ENCODE data around the gene ZMIZ1. TPM values are rescaled to one million over a fixed set of nuclear protein-coding genes. Genes with fewer than 3 reads are reported as not detected.

ZMIZ1 gene
- total RNA-seq, 6 experiments from 2014 or later: 38.6 to 60.3 (median 51.2) TPM

DNA sequence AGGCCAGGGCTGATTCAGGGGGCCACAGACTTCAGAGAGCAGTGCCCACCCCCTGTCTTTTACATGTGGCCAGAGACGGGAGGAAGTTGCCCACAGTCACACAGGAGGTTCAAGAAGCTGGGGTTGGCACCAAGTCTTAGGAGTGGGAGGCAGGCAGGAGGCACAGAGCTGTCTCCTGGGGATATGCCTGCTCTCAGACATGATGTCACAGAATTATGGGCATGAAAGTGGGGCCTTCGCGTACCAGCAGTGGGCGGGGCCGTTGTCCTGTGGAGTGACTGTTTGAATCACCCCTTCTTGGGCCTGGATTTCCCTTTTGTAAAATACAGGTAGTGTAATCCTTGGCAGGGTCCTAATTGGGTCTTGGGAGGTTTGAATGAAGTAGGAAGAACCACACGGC, 197.3 kb downstream of the ZMIZ1 start:
- DNase-seq: no peak
- peaks cover 21% of the 10 kb centered on the region for H3K36me3 Mint-ChIP-seq (ENCODE audit: low read depth)
- H3K9me3 Mint-ChIP-seq: no peaks in the 10 kb centered on the region
- TF ChIP-seq, protein P1, sequence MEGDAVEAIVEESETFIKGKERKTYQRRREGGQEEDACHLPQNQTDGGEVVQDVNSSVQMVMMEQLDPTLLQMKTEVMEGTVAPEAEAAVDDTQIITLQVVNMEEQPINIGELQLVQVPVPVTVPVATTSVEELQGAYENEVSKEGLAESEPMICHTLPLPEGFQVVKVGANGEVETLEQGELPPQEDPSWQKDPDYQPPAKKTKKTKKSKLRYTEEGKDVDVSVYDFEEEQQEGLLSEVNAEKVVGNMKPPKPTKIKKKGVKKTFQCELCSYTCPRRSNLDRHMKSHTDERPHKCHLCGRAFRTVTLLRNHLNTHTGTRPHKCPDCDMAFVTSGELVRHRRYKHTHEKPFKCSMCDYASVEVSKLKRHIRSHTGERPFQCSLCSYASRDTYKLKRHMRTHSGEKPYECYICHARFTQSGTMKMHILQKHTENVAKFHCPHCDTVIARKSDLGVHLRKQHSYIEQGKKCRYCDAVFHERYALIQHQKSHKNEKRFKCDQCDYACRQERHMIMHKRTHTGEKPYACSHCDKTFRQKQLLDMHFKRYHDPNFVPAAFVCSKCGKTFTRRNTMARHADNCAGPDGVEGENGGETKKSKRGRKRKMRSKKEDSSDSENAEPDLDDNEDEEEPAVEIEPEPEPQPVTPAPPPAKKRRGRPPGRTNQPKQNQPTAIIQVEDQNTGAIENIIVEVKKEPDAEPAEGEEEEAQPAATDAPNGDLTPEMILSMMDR (IDR thresholded peaks at IDR 0.05): no peak
- peaks cover 67% of the 10 kb centered on the region for H3K4me1 Mint-ChIP-seq (ENCODE audit: low read depth)
- H3K27me3 Mint-ChIP-seq (ENCODE audit: insufficient read depth): peaks cover 24% of the 10 kb centered on the region
- peak overlapping the region; percentile 98 for H3K27ac Mint-ChIP-seq
- peak overlapping the region; percentile 31 for H3K4me3 Mint-ChIP-seq

GRCh38 chr10:79266543-79267312, 198.0 kb downstream of the ZMIZ1 start:
- peak overlapping the region; percentile 98 for H3K27ac Mint-ChIP-seq
- H3K36me3 Mint-ChIP-seq (ENCODE audit: low read depth): peaks cover 21% of the 10 kb centered on the region
- H3K27me3 Mint-ChIP-seq (ENCODE audit: insufficient read depth): peaks cover 21% of the 10 kb centered on the region
- peak; percentile 97 for DNase-seq
- TF ChIP-seq, protein P1 (IDR thresholded peaks at IDR 0.05): no peak
- no peaks in the 10 kb centered on the region for H3K9me3 Mint-ChIP-seq
- peak overlapping the region; percentile 81 for H3K4me3 Mint-ChIP-seq
- peaks cover 66% of the 10 kb centered on the region for H3K4me1 Mint-ChIP-seq (ENCODE audit: low read depth)

DNA sequence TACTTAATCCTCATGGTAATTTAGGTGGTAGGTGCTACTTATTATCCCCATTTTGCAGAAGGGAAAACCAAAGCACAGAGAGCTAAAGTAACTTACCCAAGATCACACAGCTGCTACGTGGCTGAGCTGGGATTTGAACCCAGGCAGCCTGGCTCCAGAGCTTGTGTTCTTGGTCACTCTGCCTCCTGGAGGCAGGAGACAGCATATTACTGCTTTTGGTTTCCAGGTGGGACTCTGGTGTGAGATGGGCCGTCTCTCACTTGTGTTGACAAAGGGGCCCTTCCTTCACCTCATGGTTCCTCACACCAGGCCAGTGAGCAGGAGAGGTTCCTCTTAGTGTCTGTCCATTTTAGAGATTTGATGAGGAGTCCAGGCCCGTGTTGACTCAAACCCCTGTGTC, 198.7 kb downstream of the ZMIZ1 start:
- DNase-seq: no peak
- Mint-ChIP-seq H3K36me3 (ENCODE audit: low read depth) (peaks cover 21% of the 10 kb centered on the region), H3K27ac (peak overlapping the region; percentile 98), H3K27me3 (ENCODE audit: insufficient read depth) (peaks cover 21% of the 10 kb centered on the region), H3K9me3 (no peaks in the 10 kb centered on the region), H3K4me1 (ENCODE audit: low read depth) (peaks cover 66% of the 10 kb centered on the region), H3K4me3 (peak overlapping the region; percentile 81)
- TF ChIP-seq, protein P1 (IDR thresholded peaks at IDR 0.05): peak; percentile 58

DNA sequence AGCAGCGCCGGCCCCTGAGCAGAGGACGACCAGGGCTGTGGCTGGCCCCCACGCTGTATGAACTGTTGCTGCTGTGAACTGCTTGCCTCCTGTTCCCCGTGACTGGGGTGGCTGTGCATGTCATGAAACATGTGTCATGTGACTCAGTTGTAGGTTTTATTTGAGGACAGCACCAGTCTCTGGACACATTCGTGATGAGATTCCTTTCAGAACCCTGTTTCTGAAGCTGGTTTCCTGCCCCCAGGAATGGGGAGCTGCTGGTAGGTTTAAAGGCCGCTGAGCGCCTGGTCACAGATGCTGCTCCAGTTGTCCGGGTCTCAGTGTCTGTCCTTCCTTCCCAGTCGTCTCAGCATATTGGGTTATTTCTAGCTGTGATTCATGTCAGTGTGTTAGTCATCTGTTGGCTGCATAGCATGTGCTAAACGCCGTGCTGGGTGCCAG, 199.4 kb downstream of the ZMIZ1 start:
- peak overlapping the region; percentile 31 for H3K4me3 Mint-ChIP-seq
- peaks cover 67% of the 10 kb centered on the region for H3K4me1 Mint-ChIP-seq (ENCODE audit: low read depth)
- peak; percentile 78 for DNase-seq
- H3K27me3 Mint-ChIP-seq (ENCODE audit: insufficient read depth): peaks cover 21% of the 10 kb centered on the region
- no peaks in the 10 kb centered on the region for H3K9me3 Mint-ChIP-seq
- H3K27ac Mint-ChIP-seq: peak overlapping the region; percentile 98
- H3K36me3 Mint-ChIP-seq (ENCODE audit: low read depth): peaks cover 16% of the 10 kb centered on the region
- TF ChIP-seq, protein P1 (IDR thresholded peaks at IDR 0.05): no peak

- H3K4me3 Mint-ChIP-seq: peak overlapping the region; percentile 31; the same call in 1 of the 2 replicates
- no peaks in the 10 kb centered on the region for H3K9me3 Mint-ChIP-seq
- peaks cover 16% of the 10 kb centered on the region for H3K36me3 Mint-ChIP-seq (ENCODE audit: low read depth)
- H3K4me1 Mint-ChIP-seq (ENCODE audit: low read depth): peaks cover 72% of the 10 kb centered on the region
- H3K27me3 Mint-ChIP-seq (ENCODE audit: insufficient read depth): peaks cover 21% of the 10 kb centered on the region
- no peak for DNase-seq
- H3K27ac Mint-ChIP-seq: peak overlapping the region; percentile 98
- TF ChIP-seq, protein P1 (IDR thresholded peaks at IDR 0.05): no peak
Observed at GRCh38 chr10:79268742-79269141, 200.0 kb downstream of the ZMIZ1 start.

Measured in HFFc6 (cell line).